Cardiac septum (tissue), 1 donor: ENCODE measurements around the gene FRY. TPM values are rescaled to one million over a fixed set of nuclear protein-coding genes. Genes with fewer than 3 reads are reported as not detected.
A peak's percentile ranks its signal among the peaks of the same experiment; 100 is the strongest.

Source experiments
- DNase-seq: peaks from one replicate; pipeline ENCODE4 v3.0.0-alpha.2; 2020; ENCODE audit warnings: low spot score
- intact Hi-C: fragments of 100-400 bp; cut with DNase I; formaldehyde crosslinking; loops from one replicate; pipeline ENCODE4 v1.14.0; 2022
- total RNA-seq: library from RNA; stranded (reverse); fragmentation: NEBNext Ultra II Directional; extraction: Animal tissue kit (Norgen Biotek cat#: 25700); gene quantifications from one replicate; pipeline ENCODE4 v1.2.1, GENCODE V29; 2021
- donor health status: DM: no; HTN: no; CAD: no.

FRY gene
- total RNA-seq, 1 donor from 2014 or later, result 202 TPM

- DNase-seq, result no peak
- intact Hi-C loops, result loop anchor here (1.0 to 5.0 kb wide), 4 partner anchors 63 to 482 kb away; no protein-coding TSS in a partner anchor
Observed at GRCh38 chr13:32309312-32310133, 277.9 kb downstream of the FRY start.

DNA sequence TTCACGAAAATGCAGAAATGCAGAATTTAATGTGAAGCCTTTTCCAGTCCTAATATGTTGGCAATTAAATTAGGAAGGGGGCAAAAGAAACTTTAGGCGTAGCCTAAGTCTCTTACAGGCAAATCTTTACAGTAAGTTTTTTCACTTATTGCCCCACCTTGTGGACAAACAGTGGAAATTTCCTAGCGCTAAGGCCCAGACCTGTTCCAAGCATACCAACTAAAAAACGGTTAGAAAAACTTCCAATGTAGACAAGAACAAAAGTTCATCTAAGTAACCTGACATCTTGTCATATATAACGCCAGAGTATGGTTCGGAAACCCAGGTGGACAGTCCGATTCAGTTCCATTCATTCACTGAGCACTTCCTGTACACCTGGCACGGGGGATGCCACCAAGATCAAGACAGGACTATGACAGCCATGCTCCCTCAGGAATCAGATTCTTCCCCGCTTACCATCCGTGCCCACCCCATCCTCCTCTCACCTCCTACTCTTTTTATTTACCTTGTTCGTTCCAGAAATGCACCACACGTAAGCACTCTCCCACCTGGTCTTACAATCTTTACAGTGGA lies 278.6 kb downstream of the FRY start:
- intact Hi-C loops, result loop anchor here (1.0 to 5.0 kb wide), 3 partner anchors 64 to 483 kb away; no protein-coding TSS in a partner anchor
- no peak for DNase-seq

GRCh38 chr13:32311188-32311897 lies 279.8 kb downstream of the FRY start:
- no peak for DNase-seq
- intact Hi-C loops, result loop anchor here (5.0 kb wide), 2 partner anchors 399 to 484 kb away; no protein-coding TSS in a partner anchor

DNA sequence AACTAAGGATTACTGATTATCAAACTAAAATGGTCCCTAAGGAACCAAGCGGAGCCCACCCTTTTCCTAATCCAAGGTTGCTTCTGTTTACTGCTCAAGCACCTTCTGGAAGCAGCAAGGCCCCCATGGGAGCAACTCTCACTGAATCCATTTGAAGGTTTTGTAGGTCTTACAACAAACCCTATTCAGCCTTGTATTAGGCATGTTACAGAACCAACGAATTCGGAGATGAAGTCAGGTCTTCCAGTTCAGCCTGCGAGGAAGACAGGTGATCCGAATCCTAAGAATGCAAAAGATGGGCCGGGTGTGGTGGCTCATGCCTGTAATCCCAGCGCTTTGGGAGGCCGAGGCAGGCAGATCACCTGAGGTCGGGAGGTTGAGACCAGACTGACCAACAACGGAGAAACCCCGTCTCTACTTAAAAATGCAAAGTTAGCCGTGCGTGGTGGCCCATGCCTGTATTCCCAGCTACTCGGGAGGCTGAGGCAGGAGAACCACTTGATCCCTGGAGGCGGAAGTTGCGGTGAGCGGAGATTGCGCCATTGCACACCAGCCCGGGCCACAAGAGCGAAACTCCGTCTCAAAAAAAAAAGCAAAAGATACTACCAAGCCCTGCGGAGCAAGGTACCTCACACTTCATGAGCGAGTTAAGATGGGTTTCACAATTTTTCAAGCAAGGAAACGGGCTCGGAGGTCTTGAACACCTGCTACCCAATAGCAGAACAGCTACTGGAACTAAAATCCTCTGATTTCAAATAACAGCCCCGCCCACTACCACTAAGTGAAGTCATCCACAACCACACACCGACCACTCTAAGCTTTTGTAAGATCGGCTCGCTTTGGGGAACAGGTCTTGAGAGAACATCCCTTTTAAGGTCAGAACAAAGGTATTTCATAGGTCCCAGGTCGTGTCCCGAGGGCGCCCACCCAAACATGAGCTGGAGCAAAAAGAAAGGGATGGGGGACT lies 283.0 kb downstream of the FRY start:
- DNase-seq, result peak; percentile 89
- intact Hi-C loops, result loop anchor here (5.0 kb wide), 2 partner anchors 402 to 487 kb away; no protein-coding TSS in a partner anchor

DNA sequence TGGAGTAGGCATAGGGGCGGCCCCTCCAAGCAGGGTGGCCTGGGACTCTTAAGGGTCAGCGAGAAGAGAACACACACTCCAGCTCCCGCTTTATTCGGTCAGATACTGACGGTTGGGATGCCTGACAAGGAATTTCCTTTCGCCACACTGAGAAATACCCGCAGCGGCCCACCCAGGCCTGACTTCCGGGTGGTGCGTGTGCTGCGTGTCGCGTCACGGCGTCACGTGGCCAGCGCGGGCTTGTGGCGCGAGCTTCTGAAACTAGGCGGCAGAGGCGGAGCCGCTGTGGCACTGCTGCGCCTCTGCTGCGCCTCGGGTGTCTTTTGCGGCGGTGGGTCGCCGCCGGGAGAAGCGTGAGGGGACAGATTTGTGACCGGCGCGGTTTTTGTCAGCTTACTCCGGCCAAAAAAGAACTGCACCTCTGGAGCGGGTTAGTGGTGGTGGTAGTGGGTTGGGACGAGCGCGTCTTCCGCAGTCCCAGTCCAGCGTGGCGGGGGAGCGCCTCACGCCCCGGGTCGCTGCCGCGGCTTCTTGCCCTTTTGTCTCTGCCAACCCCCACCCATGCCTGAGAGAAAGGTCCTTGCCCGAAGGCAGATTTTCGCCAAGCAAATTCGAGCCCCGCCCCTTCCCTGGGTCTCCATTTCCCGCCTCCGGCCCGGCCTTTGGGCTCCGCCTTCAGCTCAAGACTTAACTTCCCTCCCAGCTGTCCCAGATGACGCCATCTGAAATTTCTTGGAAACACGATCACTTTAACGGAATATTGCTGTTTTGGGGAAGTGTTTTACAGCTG lies 283.9 kb downstream of the FRY start, which contains the start of the genes BRCA2 and ZAR1L:
Gene BRCA2 (plus strand): TSS at position 271 of the 790 bp plus-strand sequence. CDS start 953 bp downstream, outside the sequence.
Gene ZAR1L (minus strand): TSS at position 126 of the 790 bp plus-strand sequence. CDS start 3,438 bp downstream, outside the sequence.
- intact Hi-C loops, result no loop called here
- DNase-seq, result peak; percentile 96

DNA sequence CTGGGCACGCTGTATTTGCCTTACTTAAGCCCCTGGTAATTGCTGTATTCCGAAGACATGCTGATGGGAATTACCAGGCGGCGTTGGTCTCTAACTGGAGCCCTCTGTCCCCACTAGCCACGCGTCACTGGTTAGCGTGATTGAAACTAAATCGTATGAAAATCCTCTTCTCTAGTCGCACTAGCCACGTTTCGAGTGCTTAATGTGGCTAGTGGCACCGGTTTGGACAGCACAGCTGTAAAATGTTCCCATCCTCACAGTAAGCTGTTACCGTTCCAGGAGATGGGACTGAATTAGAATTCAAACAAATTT lies 284.4 kb downstream of the FRY start:
- no peak for DNase-seq
- intact Hi-C loops, result no loop called here

DNA sequence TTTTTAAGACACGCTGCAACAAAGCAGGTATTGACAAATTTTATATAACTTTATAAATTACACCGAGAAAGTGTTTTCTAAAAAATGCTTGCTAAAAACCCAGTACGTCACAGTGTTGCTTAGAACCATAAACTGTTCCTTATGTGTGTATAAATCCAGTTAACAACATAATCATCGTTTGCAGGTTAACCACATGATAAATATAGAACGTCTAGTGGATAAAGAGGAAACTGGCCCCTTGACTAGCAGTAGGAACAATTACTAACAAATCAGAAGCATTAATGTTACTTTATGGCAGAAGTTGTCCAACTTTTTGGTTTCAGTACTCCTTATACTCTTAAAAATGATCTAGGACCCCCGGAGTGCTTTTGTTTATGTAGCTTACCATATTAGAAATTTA lies 284.9 kb downstream of the FRY start:
- no peak for DNase-seq
- intact Hi-C loops, result no loop called here

GRCh38 chr13:32317716-32318465 lies 286.3 kb downstream of the FRY start:
- DNase-seq, result no peak
- intact Hi-C loops, result no loop called here

DNA sequence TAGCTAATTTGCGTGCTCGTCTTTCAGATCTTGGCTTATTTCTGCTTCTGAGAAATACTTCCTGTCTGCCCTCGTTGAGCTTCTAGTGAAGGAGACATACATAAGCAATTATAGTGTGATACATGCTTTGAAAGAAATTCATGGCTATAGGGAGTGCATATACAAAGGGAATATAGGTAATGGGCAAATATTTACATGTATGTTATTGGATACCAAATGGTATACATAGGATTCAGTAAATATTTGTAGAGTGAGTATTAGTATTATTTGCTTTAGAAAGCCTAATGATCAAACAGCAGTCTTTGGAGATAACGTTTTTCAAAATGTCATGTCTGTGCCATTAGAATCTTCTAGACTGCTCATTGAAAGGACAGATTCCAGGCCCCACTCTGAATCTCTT lies 289.0 kb downstream of the FRY start:
- DNase-seq, result no peak
- intact Hi-C loops, result no loop called here

- intact Hi-C loops, result no loop called here
- DNase-seq, result no peak
Observed at GRCh38 chr13:32323912-32324311, 292.3 kb downstream of the FRY start.

- intact Hi-C loops, result no loop called here
- no peak for DNase-seq
Observed at GRCh38 chr13:32330441-32330840, 298.9 kb downstream of the FRY start.

DNA sequence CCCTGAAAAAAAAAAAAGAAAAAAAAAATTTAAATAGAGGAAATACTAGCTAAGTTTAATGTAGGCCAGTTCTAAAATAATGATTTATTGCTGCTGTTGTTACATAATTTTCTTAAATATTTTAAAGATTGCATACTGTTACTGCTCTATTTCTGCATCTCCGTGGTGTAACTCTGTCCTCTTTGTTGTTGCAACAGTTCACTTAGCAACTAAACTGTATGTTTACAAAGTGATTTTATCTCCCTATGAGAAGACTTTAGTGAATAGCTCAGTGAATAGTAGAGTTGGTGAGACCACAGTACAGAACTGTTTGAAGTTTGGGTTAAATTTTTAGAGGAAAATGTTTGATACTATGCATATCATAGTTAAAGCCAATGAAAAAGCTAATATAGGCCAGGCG lies 303.1 kb downstream of the FRY start:
- DNase-seq, result no peak
- intact Hi-C loops, result no loop called here

- intact Hi-C loops, result no loop called here
Observed at GRCh38 chr13:32340914-32341313, 309.3 kb downstream of the FRY start.

GRCh38 chr13:32347651-32348050 lies 316.1 kb downstream of the FRY start:
- intact Hi-C loops, result no loop called here
- no peak for DNase-seq

More at GRCh38 chr13:32340914-32341313, 309.3 kb downstream of the FRY start:
- DNase-seq, result no peak
